Fibroblast of lung (primary cell): ENCODE results near the gene ZNF423. TPM values are rescaled to one million over a fixed set of nuclear protein-coding genes. Genes with fewer than 3 reads are reported as not detected.

Experiments
- DNase-seq, 2 donors: peaks; one replicate each; pipeline versions ENCODE4 v3.0.0 to v3.0.0-alpha.2; 2010; ENCODE audit warnings: low read depth in 2 of 2
- H2AFZ ChIP-seq: 2 replicates; pipeline ENCODE4 v1.5.1; 2012; ENCODE audit warnings: low read length, control low read depth, inconsistent platforms
- H3K27ac ChIP-seq: 2 replicates; pipeline ENCODE4 v1.5.1; 2011; ENCODE audit warnings: low read length, control low read depth; ENCODE audit not compliant: insufficient read depth
- H3K27me3 ChIP-seq: 2 replicates; pipeline ENCODE4 v1.5.1; 2011; ENCODE audit warnings: mild to moderate bottlenecking, low read length; ENCODE audit not compliant: control insufficient read depth, insufficient read depth
- H3K36me3 ChIP-seq: 2 replicates; pipeline ENCODE4 v1.5.1; 2011; ENCODE audit warnings: low read length; ENCODE audit not compliant: control insufficient read depth, insufficient read depth
- H3K4me1 ChIP-seq: 2 replicates; pipeline ENCODE4 v1.5.1; 2011; ENCODE audit warnings: low read length; ENCODE audit not compliant: control insufficient read depth, insufficient read depth; ENCODE audit errors: extremely low read depth
- H3K4me2 ChIP-seq: 2 replicates; pipeline ENCODE4 v1.5.1; 2011; ENCODE audit warnings: low read length, control low read depth; ENCODE audit not compliant: insufficient read depth; ENCODE audit errors: extremely low read depth
- H3K4me3 ChIP-seq, 4 experiments: fragments of 200-600 bp in 1 of 4; sonication (generic) in 1 of 4; replicated peaks in 1 of 4; 2 replicates each; pipeline ENCODE4 v1.5.1; 2011 to 2016; ENCODE audit warnings: low read length in 4 of 4, low read depth in 3 of 4, mild to moderate bottlenecking in 3 of 4, control low read depth in 2 of 4, inconsistent platforms in 1 of 4, mixed read lengths in 1 of 4; ENCODE audit not compliant: insufficient read depth in 1 of 4; ENCODE audit errors: control extremely low read depth in 1 of 4
- H3K79me2 ChIP-seq: 2 replicates; pipeline ENCODE4 v1.5.1; 2012; ENCODE audit warnings: mild to moderate bottlenecking, low read length, inconsistent platforms; ENCODE audit not compliant: control insufficient read depth, insufficient read depth
- H3K9ac ChIP-seq: 2 replicates; pipeline ENCODE4 v1.5.1; 2011; ENCODE audit warnings: mild to moderate bottlenecking, low read length, control low read depth; ENCODE audit not compliant: insufficient read depth
- H3K9me3 ChIP-seq: 2 replicates; pipeline ENCODE4 v1.5.1; 2012; ENCODE audit warnings: low read depth, low read length; ENCODE audit not compliant: control insufficient read depth, insufficient read depth
- H4K20me1 ChIP-seq: 2 replicates; pipeline ENCODE4 v1.5.1; 2011; ENCODE audit warnings: low read length; ENCODE audit not compliant: control insufficient read depth, insufficient read depth; ENCODE audit errors: extremely low read depth
- EZH2 ChIP-seq: IDR thresholded peaks from 2 replicates; pipeline ENCODE4 v1.5.1; 2012; ENCODE audit warnings: low read length, control low read depth, mild to moderate bottlenecking; ENCODE audit errors: missing control alignments
- polyA plus RNA-seq, 2 donors: library from polyadenylated mRNA; depleted of rRNA in 1 of 2; stranded (reverse) in 1 of 2; unstranded in 1 of 2; fragments of >200 nt; gene quantifications; 2 replicates each; pipeline ENCODE4 v1.2.1, GENCODE V29; 2011 to 2012; ENCODE audit warnings: missing spikeins in 1 of 2
- total RNA-seq: library from RNA; depleted of rRNA; stranded (reverse); fragments of >200 nt; gene quantifications from 2 replicates; pipeline ENCODE4 v1.2.1, GENCODE V29; 2014
- TF ChIP-seq, protein P1 (sequence below), 2 donors: IDR thresholded peaks in 1 of 2; conservative IDR thresholded peaks in 1 of 2; 1 replicate in 1 of 2; 2 replicates in 1 of 2; pipeline ENCODE4 v1.5.1; 2011 to 2012; ENCODE audit warnings: low read length in 2 of 2, control low read depth in 1 of 2, inconsistent platforms in 1 of 2, low read depth in 1 of 2, mild to moderate bottlenecking in 1 of 2

The ZNF423 gene
- total and polyA plus RNA-seq, 2 donors (not counting 1 experiment from before 2014, with no cell fraction given), result 0.07 to 0.17 TPM

- TF ChIP-seq, protein P1, sequence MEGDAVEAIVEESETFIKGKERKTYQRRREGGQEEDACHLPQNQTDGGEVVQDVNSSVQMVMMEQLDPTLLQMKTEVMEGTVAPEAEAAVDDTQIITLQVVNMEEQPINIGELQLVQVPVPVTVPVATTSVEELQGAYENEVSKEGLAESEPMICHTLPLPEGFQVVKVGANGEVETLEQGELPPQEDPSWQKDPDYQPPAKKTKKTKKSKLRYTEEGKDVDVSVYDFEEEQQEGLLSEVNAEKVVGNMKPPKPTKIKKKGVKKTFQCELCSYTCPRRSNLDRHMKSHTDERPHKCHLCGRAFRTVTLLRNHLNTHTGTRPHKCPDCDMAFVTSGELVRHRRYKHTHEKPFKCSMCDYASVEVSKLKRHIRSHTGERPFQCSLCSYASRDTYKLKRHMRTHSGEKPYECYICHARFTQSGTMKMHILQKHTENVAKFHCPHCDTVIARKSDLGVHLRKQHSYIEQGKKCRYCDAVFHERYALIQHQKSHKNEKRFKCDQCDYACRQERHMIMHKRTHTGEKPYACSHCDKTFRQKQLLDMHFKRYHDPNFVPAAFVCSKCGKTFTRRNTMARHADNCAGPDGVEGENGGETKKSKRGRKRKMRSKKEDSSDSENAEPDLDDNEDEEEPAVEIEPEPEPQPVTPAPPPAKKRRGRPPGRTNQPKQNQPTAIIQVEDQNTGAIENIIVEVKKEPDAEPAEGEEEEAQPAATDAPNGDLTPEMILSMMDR (conservative IDR thresholded peaks at IDR 0.05 in 1 of 2, IDR thresholded peaks at IDR 0.05 in 1 of 2; ENCODE audit: low read depth in 1 of 2, low read length in 2 of 2), result no peak
- no peak for TF ChIP-seq EZH2
- Histone ChIP-seq H3K9ac (no peak overlapping the region), H3K27ac (no peak overlapping the region), H3K4me2 (no peak overlapping the region), H3K36me3 (no peaks in the 10 kb centered on the region), H3K4me1 (peaks cover 23% of the 10 kb centered on the region), H2AFZ (no peak overlapping the region), H3K4me3 (no peak overlapping the region), H3K27me3 (no peaks in the 10 kb centered on the region), H4K20me1 (no peaks in the 10 kb centered on the region), H3K79me2 (no peaks in the 10 kb centered on the region), H3K9me3 (no peaks in the 10 kb centered on the region)
- no peak for DNase-seq
Measured at GRCh38 chr16:49641250-49641649, 214.7 kb downstream of the ZNF423 start.

DNA sequence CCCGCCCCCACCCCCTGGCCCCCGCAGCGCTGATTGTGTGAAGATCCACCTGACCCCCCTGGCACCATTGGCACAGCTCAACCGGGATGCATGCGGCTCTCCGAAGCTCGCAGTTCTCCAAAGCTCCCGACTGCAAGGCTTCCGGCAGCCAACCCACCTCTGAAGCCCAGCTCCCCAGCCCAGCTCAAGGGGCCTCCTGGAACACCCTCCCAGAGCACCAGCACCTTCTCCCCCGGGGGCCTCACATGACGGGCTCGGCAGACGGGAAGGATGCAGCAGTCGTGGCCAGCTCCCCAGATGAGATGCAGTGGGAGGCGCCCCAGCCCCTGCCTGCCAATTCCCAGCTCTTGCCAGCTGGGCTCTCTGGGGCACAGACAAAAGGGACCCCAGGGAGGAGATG lies 215.3 kb downstream of the ZNF423 start:
- H3K79me2 ChIP-seq, result no peaks in the 10 kb centered on the region
- H3K27ac ChIP-seq, result no peak overlapping the region

DNA sequence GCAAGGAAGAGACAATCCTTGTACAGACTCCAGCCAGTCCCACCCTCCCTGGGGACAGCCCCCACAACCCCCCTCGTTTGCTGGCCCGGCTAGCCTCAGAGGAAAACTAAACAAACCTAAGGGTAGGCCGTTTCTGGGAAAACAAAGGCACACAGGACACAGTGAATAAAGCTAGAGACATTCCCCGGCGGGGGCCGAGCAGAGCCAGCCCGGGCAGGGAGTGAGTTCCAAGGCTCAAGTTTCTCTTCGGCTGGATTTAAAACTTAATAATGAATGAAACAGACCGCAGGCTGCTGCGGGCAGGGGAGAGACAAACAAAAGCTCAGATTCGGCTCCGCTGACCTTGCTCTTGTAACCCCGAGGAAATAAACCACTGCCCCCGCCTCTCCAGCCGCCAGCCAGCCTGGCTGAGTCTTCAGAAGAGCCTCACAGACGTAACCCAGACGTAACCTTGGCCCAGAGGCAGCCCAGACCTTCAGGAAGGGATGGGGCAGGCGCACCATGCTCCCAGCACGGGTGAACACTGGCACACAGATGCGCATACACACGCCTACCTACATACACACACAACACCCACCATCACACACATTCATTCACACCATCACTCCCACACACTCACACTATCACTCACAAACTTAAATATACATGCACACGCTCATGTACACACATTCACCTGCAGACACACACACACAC lies 216.0 kb downstream of the ZNF423 start:
- H3K27me3 ChIP-seq, result no peaks in the 10 kb centered on the region
- no peaks in the 10 kb centered on the region for H3K9me3 ChIP-seq
- no peak overlapping the region for H3K4me3 ChIP-seq
- no peaks in the 10 kb centered on the region for H3K79me2 ChIP-seq
- no peak overlapping the region for H3K9ac ChIP-seq
- peak; percentile 90 to 92 for DNase-seq
- TF ChIP-seq EZH2, result peak; percentile 39
- TF ChIP-seq, protein P1 (conservative IDR thresholded peaks at IDR 0.05 in 1 of 2, IDR thresholded peaks at IDR 0.05 in 1 of 2; ENCODE audit: low read depth in 1 of 2, low read length in 2 of 2), result no peak
- H3K27ac ChIP-seq, result no peak overlapping the region
- H4K20me1 ChIP-seq, result no peaks in the 10 kb centered on the region
- peak overlapping the region; percentile 23 for H2AFZ ChIP-seq
- H3K4me1 ChIP-seq, result peaks cover 23% of the 10 kb centered on the region
- H3K4me2 ChIP-seq, result peak overlapping the region; percentile 59
- H3K36me3 ChIP-seq, result no peaks in the 10 kb centered on the region

More for the DNA sequence above, 215.3 kb downstream of the ZNF423 start:
- no peaks in the 10 kb centered on the region for H3K36me3 ChIP-seq
- peak in 1 of 2 donors; percentile 37 for DNase-seq
- H2AFZ ChIP-seq, result no peak overlapping the region
- no peaks in the 10 kb centered on the region for H3K9me3 ChIP-seq
- H3K27me3 ChIP-seq, result no peaks in the 10 kb centered on the region
- no peaks in the 10 kb centered on the region for H4K20me1 ChIP-seq
- no peak overlapping the region for H3K4me3 ChIP-seq
- no peak overlapping the region for H3K9ac ChIP-seq
- H3K4me2 ChIP-seq, result no peak overlapping the region
- TF ChIP-seq, protein P1 (conservative IDR thresholded peaks at IDR 0.05 in 1 of 2, IDR thresholded peaks at IDR 0.05 in 1 of 2; ENCODE audit: low read depth in 1 of 2, low read length in 2 of 2), result no peak
- TF ChIP-seq EZH2, result no peak
- peaks cover 23% of the 10 kb centered on the region for H3K4me1 ChIP-seq
